OCI-LY7 (cell line): Measurements from ENCODE around the gene DLGAP3. TPM values are rescaled to one million over a fixed set of nuclear protein-coding genes. Genes with fewer than 3 reads are reported as not detected.

Experiments
- BruUV-seq: library from RNA; stranded (reverse); fragments of 400-500 nt; replicated peaks from 2 replicates; lab custom pipeline; 2021; lab: Mats Ljungman, UMichigan
- CTCF ChIA-PET: fragments of 300-600 bp; sonication (Branson Sonifier 250); formaldehyde crosslinking; loops from one replicate; lab custom pipeline; 2022; ENCODE audit warnings: antibody characterized with exemption; ENCODE audit not compliant: unreplicated experiment; lab: Charles Lee
- POLR2A ChIA-PET: fragments of 300-600 bp; sonication (Branson Sonifier 250); formaldehyde crosslinking; loops from one replicate; lab custom pipeline; 2022; ENCODE audit warnings: antibody characterized with exemption; lab: Charles Lee
- DNase-seq: peaks from one replicate; pipeline ENCODE4 v3.0.0-alpha.2; 2015; ENCODE audit warnings: low spot score
- H2AFZ ChIP-seq: fragments of 200-600 bp; sonication (generic), shearing (Covaris generic); 2 replicates; pipeline ENCODE4 v1.6.1; 2014; ENCODE audit warnings: mild to moderate bottlenecking, antibody characterized with exemption, low read length, moderate library complexity
- H3K27ac ChIP-seq: fragments of 200-600 bp; sonication (generic); 2 replicates; pipeline ENCODE4 v1.5.1; 2014; ENCODE audit warnings: mixed run types, low read depth, mild to moderate bottlenecking, moderate library complexity, low read length, inconsistent platforms; ENCODE audit not compliant: poor library complexity, severe bottlenecking
- H3K36me3 ChIP-seq: fragments of 200-600 bp; sonication (generic); 2 replicates; pipeline ENCODE4 v1.6.1; 2014; ENCODE audit warnings: mild to moderate bottlenecking, antibody characterized with exemption, low read length, moderate library complexity, mixed read lengths; ENCODE audit not compliant: insufficient read depth
- H3K4me1 ChIP-seq: fragments of 200-600 bp; sonication (generic); 2 replicates; pipeline ENCODE4 v1.5.1; 2014; ENCODE audit warnings: mild to moderate bottlenecking, low read length; ENCODE audit not compliant: insufficient read depth, poor library complexity, severe bottlenecking
- H3K4me2 ChIP-seq: fragments of 200-600 bp; sonication (generic); 2 replicates; pipeline ENCODE4 v1.6.1; 2014; ENCODE audit warnings: mild to moderate bottlenecking, low read length
- H3K4me3 ChIP-seq: fragments of 200-600 bp; sonication (generic); 2 replicates; pipeline ENCODE4 v1.5.1; 2014; ENCODE audit warnings: mild to moderate bottlenecking, low read depth, low read length; ENCODE audit not compliant: poor library complexity, severe bottlenecking
- H3K79me2 ChIP-seq: fragments of 200-600 bp; sonication (generic); 2 replicates; pipeline ENCODE4 v1.6.1; 2016; ENCODE audit warnings: low read depth, mild to moderate bottlenecking, low read length, moderate library complexity, mixed read lengths; ENCODE audit not compliant: insufficient read depth
- H3K9me2 ChIP-seq: fragments of 200-600 bp; sonication (generic); 2 replicates; pipeline ENCODE4 v1.6.1; 2016; ENCODE audit warnings: mild to moderate bottlenecking, low read length, mixed read lengths; ENCODE audit not compliant: insufficient read depth
- H3K9me3 ChIP-seq: fragments of 200-600 bp; sonication (generic); 2 replicates; pipeline ENCODE4 v1.6.1; 2014; ENCODE audit warnings: mild to moderate bottlenecking, mixed run types, low read length, mixed read lengths
- H4K20me1 ChIP-seq: fragments of 200-600 bp; sonication (generic); 2 replicates; pipeline ENCODE4 v1.6.1; 2014; ENCODE audit warnings: mild to moderate bottlenecking, antibody characterized with exemption, low read length, moderate library complexity, mixed read lengths; ENCODE audit not compliant: insufficient read depth
- EZH2phosphoT487 ChIP-seq: fragments of 200-600 bp; sonication (generic); IDR thresholded peaks from 2 replicates; pipeline ENCODE4 v1.6.1; 2018; ENCODE audit warnings: low read depth, borderline replicate concordance, mild to moderate bottlenecking, mixed run types, antibody characterized with exemption, low read length, moderate library complexity, mixed read lengths
- intact Hi-C: fragments of 100-400 bp; cut with micrococcal nuclease; formaldehyde crosslinking; loops from one replicate; pipeline ENCODE4 v1.10.0; 2022; ENCODE audit not compliant: unreplicated experiment
- total RNA-seq, 2 experiments: library from RNA; depleted of rRNA in 1 of 2; stranded (reverse); fragments of >200 nt in 1 of 2; shearing (Covaris generic) in 1 of 2; gene quantifications; 2 replicates each; pipeline ENCODE4 v1.2.3, GENCODE V29; 2014 to 2022
- TF ChIP-seq, protein P1 (sequence below): fragments of 200-600 bp; sonication (generic); conservative IDR thresholded peaks from 2 replicates; pipeline ENCODE4 v1.5.1; 2014; ENCODE audit warnings: mild to moderate bottlenecking, antibody characterized with exemption, low read length, moderate library complexity, mixed read lengths

DLGAP3 gene
- total RNA-seq, 2 experiments from 2014 or later, result 0.44 to 0.47 TPM

GRCh38 chr1:34975771-34976170 lies 46.3 kb upstream of the DLGAP3 start:
- no TSS peak for BruUV-seq
- TF ChIP-seq, protein P1, sequence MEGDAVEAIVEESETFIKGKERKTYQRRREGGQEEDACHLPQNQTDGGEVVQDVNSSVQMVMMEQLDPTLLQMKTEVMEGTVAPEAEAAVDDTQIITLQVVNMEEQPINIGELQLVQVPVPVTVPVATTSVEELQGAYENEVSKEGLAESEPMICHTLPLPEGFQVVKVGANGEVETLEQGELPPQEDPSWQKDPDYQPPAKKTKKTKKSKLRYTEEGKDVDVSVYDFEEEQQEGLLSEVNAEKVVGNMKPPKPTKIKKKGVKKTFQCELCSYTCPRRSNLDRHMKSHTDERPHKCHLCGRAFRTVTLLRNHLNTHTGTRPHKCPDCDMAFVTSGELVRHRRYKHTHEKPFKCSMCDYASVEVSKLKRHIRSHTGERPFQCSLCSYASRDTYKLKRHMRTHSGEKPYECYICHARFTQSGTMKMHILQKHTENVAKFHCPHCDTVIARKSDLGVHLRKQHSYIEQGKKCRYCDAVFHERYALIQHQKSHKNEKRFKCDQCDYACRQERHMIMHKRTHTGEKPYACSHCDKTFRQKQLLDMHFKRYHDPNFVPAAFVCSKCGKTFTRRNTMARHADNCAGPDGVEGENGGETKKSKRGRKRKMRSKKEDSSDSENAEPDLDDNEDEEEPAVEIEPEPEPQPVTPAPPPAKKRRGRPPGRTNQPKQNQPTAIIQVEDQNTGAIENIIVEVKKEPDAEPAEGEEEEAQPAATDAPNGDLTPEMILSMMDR, result no peak
- TF ChIP-seq EZH2phosphoT487, result no peak
- no peak overlapping the region for H3K27ac ChIP-seq
- H2AFZ ChIP-seq, result no peak overlapping the region
- H3K4me1 ChIP-seq, result peaks cover 3% of the 10 kb centered on the region
- H4K20me1 ChIP-seq, result no peaks in the 10 kb centered on the region
- intact Hi-C loops, result no loop called here
- no peaks in the 10 kb centered on the region for H3K79me2 ChIP-seq
- no peaks in the 10 kb centered on the region for H3K9me3 ChIP-seq
- no peak overlapping the region for H3K4me3 ChIP-seq
- H3K36me3 ChIP-seq, result no peaks in the 10 kb centered on the region
- no peak overlapping the region for H3K4me2 ChIP-seq
- no peaks in the 10 kb centered on the region for H3K9me2 ChIP-seq
- no peak for DNase-seq
- ChIA-PET CTCF (no interaction called here), POLR2A (interaction anchor here (1.0 to 1.3 kb wide), 2 partner anchors 9 kb away, joined by 3 to 6 read pairs; partner anchors contain the start of gene TMEM35B)

GRCh38 chr1:34975338-34975737 lies 45.9 kb upstream of the DLGAP3 start:
- ChIA-PET POLR2A (interaction anchor here (1.0 to 1.3 kb wide), 2 partner anchors 9 to 10 kb away, joined by 3 to 6 read pairs; partner anchors contain the start of gene TMEM35B), CTCF (no interaction called here)
- no peak for DNase-seq
- no peaks in the 10 kb centered on the region for H3K9me3 ChIP-seq
- no TSS peak for BruUV-seq
- H3K4me3 ChIP-seq, result no peak overlapping the region
- no peaks in the 10 kb centered on the region for H3K79me2 ChIP-seq
- H3K27ac ChIP-seq, result no peak overlapping the region
- H3K9me2 ChIP-seq, result no peaks in the 10 kb centered on the region
- no peak overlapping the region for H2AFZ ChIP-seq
- TF ChIP-seq, protein P1, result no peak
- TF ChIP-seq EZH2phosphoT487, result no peak
- H3K4me1 ChIP-seq, result no peaks in the 10 kb centered on the region
- no peak overlapping the region for H3K4me2 ChIP-seq
- intact Hi-C loops, result no loop called here
- no peaks in the 10 kb centered on the region for H4K20me1 ChIP-seq
- no peaks in the 10 kb centered on the region for H3K36me3 ChIP-seq

GRCh38 chr1:34974626-34975025 lies 45.2 kb upstream of the DLGAP3 start:
- no peak overlapping the region for H2AFZ ChIP-seq
- H3K4me3 ChIP-seq, result no peak overlapping the region
- no peak overlapping the region for H3K27ac ChIP-seq
- ChIA-PET POLR2A (interaction anchor here (1.3 kb wide), 1 partner anchor 10 kb away, joined by 6 read pairs; the partner anchor contains the start of gene TMEM35B), CTCF (no interaction called here)
- no peaks in the 10 kb centered on the region for H3K36me3 ChIP-seq
- intact Hi-C loops, result no loop called here
- TF ChIP-seq, protein P1, result no peak
- no peaks in the 10 kb centered on the region for H4K20me1 ChIP-seq
- H3K79me2 ChIP-seq, result no peaks in the 10 kb centered on the region
- H3K9me3 ChIP-seq, result no peaks in the 10 kb centered on the region
- H3K4me1 ChIP-seq, result no peaks in the 10 kb centered on the region
- BruUV-seq, result no TSS peak
- no peaks in the 10 kb centered on the region for H3K9me2 ChIP-seq
- DNase-seq, result no peak
- no peak overlapping the region for H3K4me2 ChIP-seq
